Liver (tissue), 9 donors: ENCODE measurements around the gene PTGR1. TPM values are rescaled to one million over a fixed set of nuclear protein-coding genes. Genes with fewer than 3 reads are reported as not detected.

ENCODE experiments used
- DNase-seq: peaks from one replicate; pipeline ENCODE4 v3.0.0-alpha.2; 2017; ENCODE audit warnings: low spot score
- H3K27ac ChIP-seq, 2 donors: one replicate each; pipeline ENCODE4 v1.7.0; 2013; ENCODE audit warnings: inconsistent platforms in 2 of 2, low read length in 2 of 2, control low read depth in 1 of 2, low read depth in 1 of 2, mild to moderate bottlenecking in 1 of 2
- H3K27me3 ChIP-seq, 4 donors: one replicate each; pipeline versions ENCODE4 v1.6.1 to v1.7.0; 2013; ENCODE audit warnings: low read length in 3 of 4, inconsistent platforms in 1 of 4, mild to moderate bottlenecking in 1 of 4, moderate library complexity in 1 of 4; ENCODE audit not compliant: control insufficient read depth in 4 of 4, insufficient read depth in 4 of 4
- H3K36me3 ChIP-seq, 4 donors: one replicate each; pipeline versions ENCODE4 v1.6.1 to v1.7.0; 2013; ENCODE audit warnings: low read length in 3 of 4, mild to moderate bottlenecking in 3 of 4, low read depth in 1 of 4, moderate library complexity in 1 of 4; ENCODE audit not compliant: control insufficient read depth in 4 of 4, insufficient read depth in 3 of 4
- H3K4me1 ChIP-seq, 4 donors: one replicate each; pipeline versions ENCODE4 v1.6.1 to v1.7.0; 2013; ENCODE audit warnings: low read length in 3 of 4, mild to moderate bottlenecking in 3 of 4, moderate library complexity in 1 of 4; ENCODE audit not compliant: control insufficient read depth in 4 of 4, insufficient read depth in 4 of 4
- H3K4me3 ChIP-seq, 3 donors: one replicate each; pipeline versions ENCODE4 v1.6.1 to v1.7.0; 2013; ENCODE audit warnings: low read length in 3 of 3, control low read depth in 1 of 3, low read depth in 1 of 3, mild to moderate bottlenecking in 1 of 3
- H3K9ac ChIP-seq, 2 donors: one replicate each; pipeline ENCODE4 v1.7.0; 2013; ENCODE audit warnings: low read length in 2 of 2, mild to moderate bottlenecking in 2 of 2, moderate library complexity in 2 of 2, control low read depth in 1 of 2, low read depth in 1 of 2
- H3K9me3 ChIP-seq, 4 donors: one replicate each; pipeline versions ENCODE4 v1.6.1 to v1.7.0; 2013; ENCODE audit warnings: low read length in 3 of 4; ENCODE audit not compliant: control insufficient read depth in 4 of 4
- EGR1 ChIP-seq, 2 donors: IDR thresholded peaks; 2 replicates each; pipeline ENCODE4 v1.6.1; 2016 to 2018; ENCODE audit warnings: antibody characterized with exemption in 2 of 2, low read depth in 2 of 2
- FOXA1 ChIP-seq: IDR thresholded peaks from 2 replicates; pipeline ENCODE4 v1.6.1; 2016; ENCODE audit warnings: antibody characterized with exemption
- FOXA2 ChIP-seq: IDR thresholded peaks from 2 replicates; pipeline ENCODE4 v1.6.1; 2016; ENCODE audit warnings: antibody characterized with exemption
- GABPA ChIP-seq, 2 donors: IDR thresholded peaks in 1 of 2; conservative IDR thresholded peaks in 1 of 2; 2 replicates each; pipeline ENCODE4 v1.6.1; 2016; ENCODE audit warnings: antibody characterized with exemption in 2 of 2, mild to moderate bottlenecking in 1 of 2, moderate library complexity in 1 of 2
- HNF4A ChIP-seq, 2 donors: conservative IDR thresholded peaks; 2 replicates each; pipeline ENCODE4 v1.6.1; 2016; ENCODE audit warnings: antibody characterized with exemption in 2 of 2, mild to moderate bottlenecking in 2 of 2
- JUND ChIP-seq, 2 donors: IDR thresholded peaks; 2 replicates each; pipeline ENCODE4 v1.6.1; 2016; ENCODE audit warnings: antibody characterized with exemption in 2 of 2
- MAX ChIP-seq: IDR thresholded peaks from 2 replicates; pipeline ENCODE4 v1.6.1; 2016; ENCODE audit warnings: antibody characterized with exemption
- NR2F2 ChIP-seq: IDR thresholded peaks from 2 replicates; pipeline ENCODE4 v1.6.1; 2016; ENCODE audit warnings: antibody characterized with exemption
- RAD21 ChIP-seq, 2 donors: IDR thresholded peaks; 2 replicates each; pipeline ENCODE4 v1.6.1; 2016; ENCODE audit warnings: antibody characterized with exemption in 2 of 2, mild to moderate bottlenecking in 2 of 2
- RXRA ChIP-seq, 2 donors: IDR thresholded peaks; 2 replicates each; pipeline ENCODE4 v1.6.1; 2017 to 2018; ENCODE audit warnings: antibody characterized with exemption in 2 of 2, mild to moderate bottlenecking in 1 of 2
- SP1 ChIP-seq: IDR thresholded peaks from 2 replicates; pipeline ENCODE4 v1.6.1; 2018; ENCODE audit warnings: antibody characterized with exemption, mild to moderate bottlenecking
- TAF1 ChIP-seq: conservative IDR thresholded peaks from 2 replicates; pipeline ENCODE4 v1.6.1; 2016; ENCODE audit warnings: antibody characterized with exemption, mild to moderate bottlenecking
- YY1 ChIP-seq: IDR thresholded peaks from 2 replicates; pipeline ENCODE4 v1.6.1; 2016; ENCODE audit warnings: antibody characterized with exemption, mild to moderate bottlenecking
- WGBS: extraction: QIAGEN DNeasy Blood & Tissue Kit; methylation state at CpG from one replicate; pipeline ENCODE4 v1.1.7; 2013; 5-methylcytosine and 5-hydroxymethylcytosine counted together
- polyA plus RNA-seq, 2 donors: library from polyadenylated mRNA; stranded (reverse) in 1 of 2; unstranded in 1 of 2; fragments of 200-250 nt in 1 of 2; fragments of >200 nt in 1 of 2; fragmentation: Nextera tagmentation in 1 of 2; extraction: Ambion mirVana in 1 of 2; gene quantifications; one replicate each; pipeline versions ENCODE4 v1.2.1 to v1.2.3, GENCODE V29; 2013 to 2015
- total RNA-seq, 2 donors: library from RNA; depleted of rRNA; stranded (reverse); fragments of >200 nt; gene quantifications; one replicate each; pipeline ENCODE4 v1.2.3, GENCODE V29; 2014
- TF ChIP-seq, protein P1 (sequence below): IDR thresholded peaks from 2 replicates; pipeline ENCODE4 v1.6.1; 2016; ENCODE audit warnings: antibody characterized with exemption, mild to moderate bottlenecking
- TF ChIP-seq, protein P2 (sequence below): IDR thresholded peaks from 2 replicates; pipeline ENCODE4 v1.6.1; 2016; ENCODE audit warnings: antibody characterized with exemption
- TF ChIP-seq, protein P3 (sequence below): IDR thresholded peaks from 2 replicates; pipeline ENCODE4 v1.6.1; 2016; ENCODE audit warnings: antibody characterized with exemption
- donor health status: healthy.
- donor health status: healthy.
- donor health status: healthy.
- donor health status: healthy.
- donor health status: healthy.

The PTGR1 gene
- total and polyA plus RNA-seq, 4 donors = 53.1 to 784 (median 471) TPM

- TF ChIP-seq, protein P1, sequence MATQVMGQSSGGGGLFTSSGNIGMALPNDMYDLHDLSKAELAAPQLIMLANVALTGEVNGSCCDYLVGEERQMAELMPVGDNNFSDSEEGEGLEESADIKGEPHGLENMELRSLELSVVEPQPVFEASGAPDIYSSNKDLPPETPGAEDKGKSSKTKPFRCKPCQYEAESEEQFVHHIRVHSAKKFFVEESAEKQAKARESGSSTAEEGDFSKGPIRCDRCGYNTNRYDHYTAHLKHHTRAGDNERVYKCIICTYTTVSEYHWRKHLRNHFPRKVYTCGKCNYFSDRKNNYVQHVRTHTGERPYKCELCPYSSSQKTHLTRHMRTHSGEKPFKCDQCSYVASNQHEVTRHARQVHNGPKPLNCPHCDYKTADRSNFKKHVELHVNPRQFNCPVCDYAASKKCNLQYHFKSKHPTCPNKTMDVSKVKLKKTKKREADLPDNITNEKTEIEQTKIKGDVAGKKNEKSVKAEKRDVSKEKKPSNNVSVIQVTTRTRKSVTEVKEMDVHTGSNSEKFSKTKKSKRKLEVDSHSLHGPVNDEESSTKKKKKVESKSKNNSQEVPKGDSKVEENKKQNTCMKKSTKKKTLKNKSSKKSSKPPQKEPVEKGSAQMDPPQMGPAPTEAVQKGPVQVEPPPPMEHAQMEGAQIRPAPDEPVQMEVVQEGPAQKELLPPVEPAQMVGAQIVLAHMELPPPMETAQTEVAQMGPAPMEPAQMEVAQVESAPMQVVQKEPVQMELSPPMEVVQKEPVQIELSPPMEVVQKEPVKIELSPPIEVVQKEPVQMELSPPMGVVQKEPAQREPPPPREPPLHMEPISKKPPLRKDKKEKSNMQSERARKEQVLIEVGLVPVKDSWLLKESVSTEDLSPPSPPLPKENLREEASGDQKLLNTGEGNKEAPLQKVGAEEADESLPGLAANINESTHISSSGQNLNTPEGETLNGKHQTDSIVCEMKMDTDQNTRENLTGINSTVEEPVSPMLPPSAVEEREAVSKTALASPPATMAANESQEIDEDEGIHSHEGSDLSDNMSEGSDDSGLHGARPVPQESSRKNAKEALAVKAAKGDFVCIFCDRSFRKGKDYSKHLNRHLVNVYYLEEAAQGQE = peak; percentile 81
- TF ChIP-seq TAF1 (peak; percentile 85), NR2F2 (no peak)
- TF ChIP-seq, protein P2, sequence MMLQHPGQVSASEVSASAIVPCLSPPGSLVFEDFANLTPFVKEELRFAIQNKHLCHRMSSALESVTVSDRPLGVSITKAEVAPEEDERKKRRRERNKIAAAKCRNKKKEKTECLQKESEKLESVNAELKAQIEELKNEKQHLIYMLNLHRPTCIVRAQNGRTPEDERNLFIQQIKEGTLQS = no peak
These were observed 31.9 kb upstream of the PTGR1 start, which contains the start of gene DNAJC25 (continued) for GRCh38 chr9:111631214-111631971.

GRCh38 chr9:111630964-111631213 is 31.4 kb upstream of the PTGR1 start:
- TF ChIP-seq FOXA1 (peak; percentile 38), GABPA (IDR thresholded peaks at IDR 0.05 in 1 of 2, conservative IDR thresholded peaks at IDR 0.05 in 1 of 2) (peak in 1 of 2 donors; percentile 95), NR2F2 (no peak), JUND (IDR thresholded peaks at IDR 0.05) (peak in 1 of 2 donors; percentile 22), HNF4A (conservative IDR thresholded peaks at IDR 0.05) (peak; percentile 49 to 62), RXRA (IDR thresholded peaks at IDR 0.05) (peak; percentile 65 to 66), EGR1 (IDR thresholded peaks at IDR 0.05; ENCODE audit: low read depth in 2 of 2) (no peak), MAX (peak; percentile 84), RAD21 (IDR thresholded peaks at IDR 0.05) (peak; percentile 15 to 52), FOXA2 (peak; percentile 53), SP1 (peak; percentile 73), YY1 (peak; percentile 87)
- TF ChIP-seq, protein P3, sequence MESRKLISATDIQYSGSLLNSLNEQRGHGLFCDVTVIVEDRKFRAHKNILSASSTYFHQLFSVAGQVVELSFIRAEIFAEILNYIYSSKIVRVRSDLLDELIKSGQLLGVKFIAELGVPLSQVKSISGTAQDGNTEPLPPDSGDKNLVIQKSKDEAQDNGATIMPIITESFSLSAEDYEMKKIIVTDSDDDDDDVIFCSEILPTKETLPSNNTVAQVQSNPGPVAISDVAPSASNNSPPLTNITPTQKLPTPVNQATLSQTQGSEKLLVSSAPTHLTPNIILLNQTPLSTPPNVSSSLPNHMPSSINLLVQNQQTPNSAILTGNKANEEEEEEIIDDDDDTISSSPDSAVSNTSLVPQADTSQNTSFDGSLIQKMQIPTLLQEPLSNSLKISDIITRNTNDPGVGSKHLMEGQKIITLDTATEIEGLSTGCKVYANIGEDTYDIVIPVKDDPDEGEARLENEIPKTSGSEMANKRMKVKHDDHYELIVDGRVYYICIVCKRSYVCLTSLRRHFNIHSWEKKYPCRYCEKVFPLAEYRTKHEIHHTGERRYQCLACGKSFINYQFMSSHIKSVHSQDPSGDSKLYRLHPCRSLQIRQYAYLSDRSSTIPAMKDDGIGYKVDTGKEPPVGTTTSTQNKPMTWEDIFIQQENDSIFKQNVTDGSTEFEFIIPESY = no peak
- TF ChIP-seq, protein P1 = no peak
- Histone ChIP-seq H3K4me1 (peaks cover 6 to 69% (median 37%) of the 10 kb centered on the region in 4 donors), H3K4me3 (peak overlapping the region; percentile 60 to 86 (median 77)), H3K36me3 (no peaks in the 10 kb centered on the region), H3K27ac (peak overlapping the region; percentile 75 to 96), H3K9ac (peak overlapping the region; percentile 4 to 48), H3K9me3 (no peaks in the 10 kb centered on the region), H3K27me3 (no peaks in the 10 kb centered on the region)
- no peak for DNase-seq
- WGBS = under 1% methylated on average over 14 of the region's 14 CpGs
